Measurements from ENCODE around the gene RNF223.

The RNF223 gene

GRCh38 chr1:1069711-1070676 lies 4.1 kb downstream of the RNF223 start:
- FAIRE-seq = no peak

- FAIRE-seq = no peak
Observed at GRCh38 chr1:1069056-1069710, 4.9 kb downstream of the RNF223 start.

- FAIRE-seq = no peak
Observed at GRCh38 chr1:1068517-1069055, 5.5 kb downstream of the RNF223 start.

GRCh38 chr1:1067860-1068516 lies 6.1 kb downstream of the RNF223 start:
- FAIRE-seq = no peak

- FAIRE-seq = no peak
Observed at GRCh38 chr1:1067284-1067859, 6.7 kb downstream of the RNF223 start.

GRCh38 chr1:1066403-1067283 lies 7.5 kb downstream of the RNF223 start:
- FAIRE-seq = no peak

GRCh38 chr1:1065940-1066304 lies 8.2 kb downstream of the RNF223 start:
- FAIRE-seq = peak; percentile 26

- no peak for FAIRE-seq
Observed at GRCh38 chr1:1065265-1065939, 8.7 kb downstream of the RNF223 start.

GRCh38 chr1:1063945-1064831 lies 9.9 kb downstream of the RNF223 start:
- FAIRE-seq = no peak

- FAIRE-seq = no peak
Observed at GRCh38 chr1:1063261-1063944, 10.7 kb downstream of the RNF223 start.

- no peak for FAIRE-seq
Observed at GRCh38 chr1:1062348-1063163, 11.6 kb downstream of the RNF223 start.

- FAIRE-seq = no peak
Observed at GRCh38 chr1:1061682-1062345, 12.3 kb downstream of the RNF223 start.

- FAIRE-seq = no peak
Observed at GRCh38 chr1:1060281-1061000, 13.7 kb downstream of the RNF223 start.

GRCh38 chr1:1059494-1060280 lies 14.4 kb downstream of the RNF223 start:
- no peak for FAIRE-seq

- FAIRE-seq = no peak
Observed at GRCh38 chr1:1058921-1059493, 15.1 kb downstream of the RNF223 start.
